Mesothelial cell of epicardium (in vitro differentiated cells): ENCODE measurements around the gene RAD50. TPM values are rescaled to one million over a fixed set of nuclear protein-coding genes. Genes with fewer than 3 reads are reported as not detected.

Experiments used
- DNase-seq, 2 experiments: peaks; one replicate each; pipeline ENCODE4 v3.0.0; 2021; ENCODE audit warnings: low spot score in 2 of 2; ENCODE audit not compliant: unreplicated experiment in 2 of 2
- H3K27ac Mint-ChIP-seq: 2 replicates; pipeline ENCODE4 v1.8.0; 2021; ENCODE audit warnings: mixed read lengths
- H3K27me3 Mint-ChIP-seq: 2 replicates; pipeline ENCODE4 v1.8.0; 2021; ENCODE audit warnings: low read depth, mixed read lengths
- H3K36me3 Mint-ChIP-seq: 2 replicates; pipeline ENCODE4 v1.8.0; 2021; ENCODE audit warnings: mixed read lengths
- H3K4me1 Mint-ChIP-seq: 2 replicates; pipeline ENCODE4 v1.8.0; 2021; ENCODE audit warnings: mixed read lengths
- H3K4me3 Mint-ChIP-seq: 2 replicates; pipeline ENCODE4 v1.8.0; 2021; ENCODE audit warnings: mild to moderate bottlenecking, moderate library complexity, mixed read lengths
- H3K9me3 Mint-ChIP-seq: 2 replicates; pipeline ENCODE4 v1.8.0; 2021; ENCODE audit warnings: mixed read lengths
- CTCF ChIP-seq: fragments of 200-600 bp; sonication (generic); IDR thresholded peaks from one replicate; pipeline ENCODE4 v1.5.0; 2021; ENCODE audit warnings: antibody characterized with exemption; ENCODE audit not compliant: unreplicated experiment
- total RNA-seq: library from RNA; stranded (reverse); gene quantifications from 3 replicates; pipeline ENCODE4 v1.2.1, GENCODE V29; 2021

The RAD50 gene
- total RNA-seq, 1 donor from 2014 or later: 50.3 TPM

- no peak overlapping the region for H3K27ac Mint-ChIP-seq
- no peak overlapping the region for H3K4me3 Mint-ChIP-seq
- H3K4me1 Mint-ChIP-seq: peaks cover 7% of the 10 kb centered on the region
These were observed 119.3 kb downstream of the RAD50 start for GRCh38 chr5:132675936-132676689.

GRCh38 chr5:132677191-132677590 lies 120.4 kb downstream of the RAD50 start:
- Mint-ChIP-seq H3K9me3 (no peaks in the 10 kb centered on the region), H3K4me3 (no peak overlapping the region), H3K36me3 (no peaks in the 10 kb centered on the region), H3K27me3 (no peaks in the 10 kb centered on the region), H3K27ac (no peak overlapping the region), H3K4me1 (peaks cover 7% of the 10 kb centered on the region)
- no peak for TF ChIP-seq CTCF
- no peak for DNase-seq

More at GRCh38 chr5:132675936-132676689, 119.3 kb downstream of the RAD50 start:
- no peak for TF ChIP-seq CTCF
- Mint-ChIP-seq H3K9me3 (no peaks in the 10 kb centered on the region), H3K36me3 (no peaks in the 10 kb centered on the region), H3K27me3 (no peaks in the 10 kb centered on the region)
- no peak for DNase-seq

GRCh38 chr5:132677682-132678400 lies 121.1 kb downstream of the RAD50 start:
- Mint-ChIP-seq H3K36me3 (no peaks in the 10 kb centered on the region), H3K9me3 (no peaks in the 10 kb centered on the region), H3K4me1 (peaks cover 7% of the 10 kb centered on the region), H3K27ac (peak overlapping the region; percentile 76), H3K27me3 (no peaks in the 10 kb centered on the region), H3K4me3 (no peak overlapping the region)
- no peak for DNase-seq
- TF ChIP-seq CTCF: no peak

- H3K27ac Mint-ChIP-seq: no peak overlapping the region
- no peak for DNase-seq
- peaks cover 7% of the 10 kb centered on the region for H3K4me1 Mint-ChIP-seq
- no peak for TF ChIP-seq CTCF
- no peaks in the 10 kb centered on the region for H3K27me3 Mint-ChIP-seq
- no peak overlapping the region for H3K4me3 Mint-ChIP-seq
- no peaks in the 10 kb centered on the region for H3K9me3 Mint-ChIP-seq
- no peaks in the 10 kb centered on the region for H3K36me3 Mint-ChIP-seq
These were observed 122.0 kb downstream of the RAD50 start for GRCh38 chr5:132678735-132679134.

GRCh38 chr5:132679166-132679565 lies 122.4 kb downstream of the RAD50 start:
- DNase-seq: no peak
- Mint-ChIP-seq H3K27me3 (no peaks in the 10 kb centered on the region), H3K36me3 (no peaks in the 10 kb centered on the region), H3K9me3 (no peaks in the 10 kb centered on the region), H3K27ac (no peak overlapping the region), H3K4me3 (no peak overlapping the region), H3K4me1 (peaks cover 7% of the 10 kb centered on the region)
- TF ChIP-seq CTCF: no peak
